Measurements from ENCODE around the gene GADD45GIP1. TPM values are rescaled to one million over a fixed set of nuclear protein-coding genes. Genes with fewer than 3 reads are reported as not detected.

GADD45GIP1 gene
- total RNA-seq, 1 experiment from 2014 or later, result 35.9 TPM

DNA sequence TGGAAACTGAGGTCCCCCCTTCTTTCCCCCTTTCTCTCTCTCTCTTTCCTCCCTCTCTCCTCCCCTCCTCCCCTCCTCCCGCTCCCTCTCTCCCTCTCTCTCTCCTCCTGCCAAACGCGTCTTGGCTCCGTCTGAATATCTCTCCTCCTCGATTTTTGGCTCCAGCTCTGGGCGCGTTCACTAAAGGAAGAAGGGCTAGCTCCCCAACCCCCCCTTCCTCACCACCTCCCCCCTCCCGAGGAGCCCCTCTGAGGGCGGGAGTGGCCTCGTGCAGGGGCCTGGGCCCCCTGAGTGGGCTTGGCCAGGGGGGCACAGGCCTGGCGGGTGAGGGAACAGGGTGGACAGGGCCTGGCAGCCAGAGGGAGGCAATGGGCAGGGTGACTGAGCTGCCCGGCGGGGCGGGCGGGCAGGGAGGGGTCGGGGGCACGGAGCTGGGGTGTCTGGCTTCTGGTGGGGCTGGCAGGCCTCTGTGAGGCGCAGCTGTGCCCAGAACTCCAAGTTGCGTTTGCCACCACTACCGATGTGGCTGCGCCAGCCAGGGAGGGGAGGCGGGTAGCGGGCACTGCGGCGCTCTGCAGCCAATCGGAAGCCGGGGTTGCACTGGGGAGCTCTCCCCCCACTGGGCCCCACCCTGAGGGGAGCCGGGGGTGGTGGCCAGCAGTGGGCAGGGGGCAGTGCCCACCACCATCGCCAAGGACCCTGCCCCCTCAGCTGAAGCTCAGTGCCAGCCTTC lies 45.3 kb upstream of the GADD45GIP1 start (continued):
- TF ChIP-seq, protein P1, sequence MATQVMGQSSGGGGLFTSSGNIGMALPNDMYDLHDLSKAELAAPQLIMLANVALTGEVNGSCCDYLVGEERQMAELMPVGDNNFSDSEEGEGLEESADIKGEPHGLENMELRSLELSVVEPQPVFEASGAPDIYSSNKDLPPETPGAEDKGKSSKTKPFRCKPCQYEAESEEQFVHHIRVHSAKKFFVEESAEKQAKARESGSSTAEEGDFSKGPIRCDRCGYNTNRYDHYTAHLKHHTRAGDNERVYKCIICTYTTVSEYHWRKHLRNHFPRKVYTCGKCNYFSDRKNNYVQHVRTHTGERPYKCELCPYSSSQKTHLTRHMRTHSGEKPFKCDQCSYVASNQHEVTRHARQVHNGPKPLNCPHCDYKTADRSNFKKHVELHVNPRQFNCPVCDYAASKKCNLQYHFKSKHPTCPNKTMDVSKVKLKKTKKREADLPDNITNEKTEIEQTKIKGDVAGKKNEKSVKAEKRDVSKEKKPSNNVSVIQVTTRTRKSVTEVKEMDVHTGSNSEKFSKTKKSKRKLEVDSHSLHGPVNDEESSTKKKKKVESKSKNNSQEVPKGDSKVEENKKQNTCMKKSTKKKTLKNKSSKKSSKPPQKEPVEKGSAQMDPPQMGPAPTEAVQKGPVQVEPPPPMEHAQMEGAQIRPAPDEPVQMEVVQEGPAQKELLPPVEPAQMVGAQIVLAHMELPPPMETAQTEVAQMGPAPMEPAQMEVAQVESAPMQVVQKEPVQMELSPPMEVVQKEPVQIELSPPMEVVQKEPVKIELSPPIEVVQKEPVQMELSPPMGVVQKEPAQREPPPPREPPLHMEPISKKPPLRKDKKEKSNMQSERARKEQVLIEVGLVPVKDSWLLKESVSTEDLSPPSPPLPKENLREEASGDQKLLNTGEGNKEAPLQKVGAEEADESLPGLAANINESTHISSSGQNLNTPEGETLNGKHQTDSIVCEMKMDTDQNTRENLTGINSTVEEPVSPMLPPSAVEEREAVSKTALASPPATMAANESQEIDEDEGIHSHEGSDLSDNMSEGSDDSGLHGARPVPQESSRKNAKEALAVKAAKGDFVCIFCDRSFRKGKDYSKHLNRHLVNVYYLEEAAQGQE (IDR thresholded peaks at IDR 0.05; ENCODE audit: low read depth), result no peak
- TF ChIP-seq EZH2 (IDR thresholded peaks at IDR 0.05), result no peak
- TF ChIP-seq RAD21 (IDR thresholded peaks at IDR 0.05; ENCODE audit: low read depth), result no peak
- TF ChIP-seq POLR2A (IDR thresholded peaks at IDR 0.05; ENCODE audit: borderline replicate concordance, extremely low read depth, insufficient read depth, insufficient read length), result no peak

DNA sequence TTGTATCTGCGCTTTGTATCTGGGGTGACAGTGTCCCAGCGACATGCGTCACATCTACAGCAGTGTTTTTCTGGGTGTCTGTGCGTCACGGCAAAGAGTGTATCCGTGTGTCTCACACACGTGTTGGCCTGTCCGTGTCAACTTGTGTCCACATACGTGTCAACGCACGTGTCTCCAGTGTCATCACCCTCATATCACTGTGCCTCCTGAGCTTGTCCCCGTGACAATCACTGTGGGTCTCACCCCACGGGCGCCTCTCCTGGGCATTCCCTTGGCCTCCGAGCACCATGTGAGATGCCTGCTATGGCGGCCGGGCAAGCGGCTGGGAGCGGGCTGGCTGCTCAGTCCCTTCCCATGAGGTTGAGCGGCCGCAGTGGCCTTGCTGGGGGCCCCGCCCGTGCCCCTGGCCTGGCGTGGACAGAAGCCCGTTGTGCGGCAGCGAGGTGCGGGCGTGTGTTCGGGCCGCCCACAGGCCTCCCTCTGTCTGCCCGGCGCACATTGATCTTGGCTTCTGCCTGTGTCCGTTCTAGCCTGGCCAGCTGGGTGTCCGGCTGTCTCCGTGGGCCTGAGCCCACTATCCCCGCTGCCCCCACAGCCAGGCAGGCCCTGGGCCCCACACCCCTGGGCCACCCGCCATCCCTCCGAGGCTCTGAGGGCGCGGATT lies 44.6 kb upstream of the GADD45GIP1 start:
- Histone ChIP-seq H3K36me3 (ENCODE audit: control insufficient read depth in 1 of 2, insufficient read depth in 2 of 2, low read length in 2 of 2) (peaks cover 0 to 5% of the 10 kb centered on the region in 2 experiments; a peak in 1 of 4 replicates), H3K79me2 (ENCODE audit: insufficient read depth, low read length) (peaks cover 16% of the 10 kb centered on the region; the same call in 1 of the 2 replicates), H3K9me3 (ENCODE audit: control insufficient read depth in 1 of 2, insufficient read depth in 1 of 2, low read depth in 1 of 2, low read length in 2 of 2) (no peaks in the 10 kb centered on the region), H3K9me2 (ENCODE audit: insufficient read depth) (no peaks in the 10 kb centered on the region), H3K27ac (ENCODE audit: low read depth, low read length) (no peak overlapping the region), H3K4me1 (ENCODE audit: control insufficient read depth in 1 of 2, insufficient read depth in 2 of 2, low read length in 2 of 2) (peaks cover 2 to 6% of the 10 kb centered on the region in 2 experiments; a peak in 3 of 4 replicates), H3K4me3 (replicated peaks in 1 of 2; ENCODE audit: low read depth in 1 of 2, low read length in 2 of 2) (no peak overlapping the region), H3K9ac (ENCODE audit: low read length) (no peak overlapping the region), H3K4me2 (ENCODE audit: low read length) (no peak overlapping the region), H3K27me3 (ENCODE audit: insufficient read depth, low read length) (no peaks in the 10 kb centered on the region), H2AFZ (ENCODE audit: low read depth, low read length, poor library complexity, severe bottlenecking) (no peak overlapping the region), H4K20me1 (ENCODE audit: insufficient read depth) (no peaks in the 10 kb centered on the region)
- no peak for TF ChIP-seq POLR2A (IDR thresholded peaks at IDR 0.05; ENCODE audit: borderline replicate concordance, extremely low read depth, insufficient read depth, insufficient read length)
- no peak for TF ChIP-seq FOSL1 (IDR thresholded peaks at IDR 0.05; ENCODE audit: low read depth)
- no peak for TF ChIP-seq SRF (IDR thresholded peaks at IDR 0.05; ENCODE audit: low read depth)
- TF ChIP-seq, protein P2, sequence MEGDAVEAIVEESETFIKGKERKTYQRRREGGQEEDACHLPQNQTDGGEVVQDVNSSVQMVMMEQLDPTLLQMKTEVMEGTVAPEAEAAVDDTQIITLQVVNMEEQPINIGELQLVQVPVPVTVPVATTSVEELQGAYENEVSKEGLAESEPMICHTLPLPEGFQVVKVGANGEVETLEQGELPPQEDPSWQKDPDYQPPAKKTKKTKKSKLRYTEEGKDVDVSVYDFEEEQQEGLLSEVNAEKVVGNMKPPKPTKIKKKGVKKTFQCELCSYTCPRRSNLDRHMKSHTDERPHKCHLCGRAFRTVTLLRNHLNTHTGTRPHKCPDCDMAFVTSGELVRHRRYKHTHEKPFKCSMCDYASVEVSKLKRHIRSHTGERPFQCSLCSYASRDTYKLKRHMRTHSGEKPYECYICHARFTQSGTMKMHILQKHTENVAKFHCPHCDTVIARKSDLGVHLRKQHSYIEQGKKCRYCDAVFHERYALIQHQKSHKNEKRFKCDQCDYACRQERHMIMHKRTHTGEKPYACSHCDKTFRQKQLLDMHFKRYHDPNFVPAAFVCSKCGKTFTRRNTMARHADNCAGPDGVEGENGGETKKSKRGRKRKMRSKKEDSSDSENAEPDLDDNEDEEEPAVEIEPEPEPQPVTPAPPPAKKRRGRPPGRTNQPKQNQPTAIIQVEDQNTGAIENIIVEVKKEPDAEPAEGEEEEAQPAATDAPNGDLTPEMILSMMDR (IDR thresholded peaks at IDR 0.05 in 2 of 3, conservative IDR thresholded peaks at IDR 0.05 in 1 of 3; ENCODE audit: borderline replicate concordance in 1 of 3, insufficient read depth in 1 of 3, low read depth in 2 of 3, low read length in 2 of 3), result no peak
- no peak for TF ChIP-seq SP1 (IDR thresholded peaks at IDR 0.05; ENCODE audit: low read depth)
- TF ChIP-seq, protein P3, sequence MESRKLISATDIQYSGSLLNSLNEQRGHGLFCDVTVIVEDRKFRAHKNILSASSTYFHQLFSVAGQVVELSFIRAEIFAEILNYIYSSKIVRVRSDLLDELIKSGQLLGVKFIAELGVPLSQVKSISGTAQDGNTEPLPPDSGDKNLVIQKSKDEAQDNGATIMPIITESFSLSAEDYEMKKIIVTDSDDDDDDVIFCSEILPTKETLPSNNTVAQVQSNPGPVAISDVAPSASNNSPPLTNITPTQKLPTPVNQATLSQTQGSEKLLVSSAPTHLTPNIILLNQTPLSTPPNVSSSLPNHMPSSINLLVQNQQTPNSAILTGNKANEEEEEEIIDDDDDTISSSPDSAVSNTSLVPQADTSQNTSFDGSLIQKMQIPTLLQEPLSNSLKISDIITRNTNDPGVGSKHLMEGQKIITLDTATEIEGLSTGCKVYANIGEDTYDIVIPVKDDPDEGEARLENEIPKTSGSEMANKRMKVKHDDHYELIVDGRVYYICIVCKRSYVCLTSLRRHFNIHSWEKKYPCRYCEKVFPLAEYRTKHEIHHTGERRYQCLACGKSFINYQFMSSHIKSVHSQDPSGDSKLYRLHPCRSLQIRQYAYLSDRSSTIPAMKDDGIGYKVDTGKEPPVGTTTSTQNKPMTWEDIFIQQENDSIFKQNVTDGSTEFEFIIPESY (IDR thresholded peaks at IDR 0.05; ENCODE audit: extremely low read depth, insufficient replicate concordance, low read length), result no peak
- TF ChIP-seq TCF7L2 (IDR thresholded peaks at IDR 0.05; ENCODE audit: borderline replicate concordance, extremely low read depth, insufficient read depth, insufficient read length), result no peak
- TF ChIP-seq ELF1 (IDR thresholded peaks at IDR 0.05; ENCODE audit: borderline replicate concordance, low read depth), result no peak
- CTCF ChIA-PET, result no interaction called here
- RAD21 ChIA-PET (ENCODE audit: low non-redundant PET in 1 of 2, low total read pairs in 2 of 2, uncharacterized antibody in 2 of 2, unreplicated experiment in 2 of 2), result no interaction called here
- POLR2A ChIA-PET, result no interaction called here
- BruUV-seq (replicated peaks), result no TSS peak
- DNase-seq (ENCODE audit: low read depth, low spot score) (no peak), ATAC-seq (no peak)
- intact Hi-C loops (cut with micrococcal nuclease), result no loop called here
